Neural progenitor cell (in vitro differentiated cells): ENCODE data around the gene UGT1A8.

Experiments used
- CTCF ChIP-seq: fragments of 200-600 bp; sonication (generic); IDR thresholded peaks from 2 replicates; pipeline ENCODE4 v1.5.1; 2017; ENCODE audit warnings: antibody characterized with exemption, mild to moderate bottlenecking
- EZH2phosphoT487 ChIP-seq: fragments of 200-600 bp; sonication (generic); IDR thresholded peaks from 2 replicates; pipeline ENCODE4 v1.6.1; 2017; ENCODE audit warnings: antibody characterized with exemption

GRCh38 chr2:233800208-233800607 lies 182.8 kb downstream of the UGT1A8 start:
- no peak for TF ChIP-seq CTCF
- TF ChIP-seq EZH2phosphoT487 = no peak
